NCI-H2081 (cell line): ENCODE measurements around the gene F2RL3.
"Not testable (repeated sequence)": the region's sequence is repeated elsewhere in the genome, so short reads cannot be mapped to it uniquely, and the experiment has no call there.

ENCODE experiments used
- DNase-seq, 2 experiments: peaks; one replicate each; lab custom pipeline; 2025; lab: John Stamatoyannopoulos, UW

Gene F2RL3

GRCh38 chr19:16922592-16922934, 33.8 kb downstream of the F2RL3 start:
- no peak for DNase-seq

GRCh38 chr19:16922949-16923348, 34.1 kb downstream of the F2RL3 start:
- DNase-seq = no peak

GRCh38 chr19:16927883-16928282, 39.1 kb downstream of the F2RL3 start:
- DNase-seq = no peak

- DNase-seq = no peak
These were observed 39.6 kb downstream of the F2RL3 start for GRCh38 chr19:16928351-16928750.

GRCh38 chr19:16928916-16929315, 40.1 kb downstream of the F2RL3 start:
- no peak for DNase-seq

GRCh38 chr19:16930753-16931152, 42.0 kb downstream of the F2RL3 start:
- DNase-seq = no peak

- DNase-seq = no peak
These were observed 42.5 kb downstream of the F2RL3 start for GRCh38 chr19:16931306-16931705.

- no peak for DNase-seq
These were observed 45.7 kb downstream of the F2RL3 start for GRCh38 chr19:16934489-16934888.

- DNase-seq = no peak
These were observed 48.1 kb downstream of the F2RL3 start for GRCh38 chr19:16936901-16937300.

- DNase-seq = not testable (repeated sequence)
These were observed 49.0 kb downstream of the F2RL3 start for GRCh38 chr19:16937796-16938195.

- DNase-seq = no peak
These were observed 49.4 kb downstream of the F2RL3 start for GRCh38 chr19:16938211-16938610.

GRCh38 chr19:16940063-16940462, 51.3 kb downstream of the F2RL3 start:
- DNase-seq = not testable (repeated sequence)

GRCh38 chr19:16940626-16941025, 51.8 kb downstream of the F2RL3 start:
- no peak for DNase-seq
